Suprapubic skin (tissue), 4 donors: Measurements from ENCODE around the gene RELA. TPM values are rescaled to one million over a fixed set of nuclear protein-coding genes. Genes with fewer than 3 reads are reported as not detected.

Source experiments
- DNase-seq, 2 donors: peaks; one replicate each; pipeline ENCODE4 v3.0.0-alpha.2; 2019; ENCODE audit warnings: low spot score in 2 of 2
- H3K27ac ChIP-seq: fragments of 200-600 bp; sonication (generic); one replicate; pipeline ENCODE4 v1.5.1; 2019
- H3K27me3 ChIP-seq: fragments of 200-600 bp; sonication (generic); one replicate; pipeline ENCODE4 v1.5.1; 2019
- H3K36me3 ChIP-seq: fragments of 200-600 bp; sonication (generic); one replicate; pipeline ENCODE4 v1.5.1; 2019
- H3K4me1 ChIP-seq: fragments of 200-600 bp; sonication (generic); one replicate; pipeline ENCODE4 v1.5.1; 2019
- H3K4me3 ChIP-seq: fragments of 200-600 bp; sonication (generic); one replicate; pipeline ENCODE4 v1.5.1; 2019; ENCODE audit warnings: mild to moderate bottlenecking
- H3K9me3 ChIP-seq: fragments of 200-600 bp; sonication (generic); one replicate; pipeline ENCODE4 v1.5.1; 2019
- CTCF ChIP-seq, 2 donors: fragments of 200-600 bp in 1 of 2; fragments of 450-650 bp in 1 of 2; sonication (generic) in 1 of 2; IDR thresholded peaks; one replicate each; pipeline ENCODE4 v1.5.1; 2016 to 2019; ENCODE audit warnings: antibody characterized with exemption in 2 of 2, mild to moderate bottlenecking in 1 of 2, moderate library complexity in 1 of 2
- EP300 ChIP-seq: sonication (generic); formaldehyde crosslinking; IDR thresholded peaks from one replicate; pipeline ENCODE4 v1.6.1; 2017; ENCODE audit warnings: antibody characterized with exemption
- POLR2A ChIP-seq, 2 donors: fragments of 450-650 bp; IDR thresholded peaks; one replicate each; pipeline ENCODE4 v1.6.1; 2017; ENCODE audit warnings: antibody characterized with exemption in 2 of 2, mild to moderate bottlenecking in 2 of 2, moderate library complexity in 2 of 2
- POLR2AphosphoS5 ChIP-seq, 3 donors: sonication (generic); formaldehyde crosslinking; IDR thresholded peaks; one replicate each; pipeline ENCODE4 v1.6.1; 2017; ENCODE audit warnings: antibody characterized with exemption in 3 of 3
- WGBS: methylation state at CpG from one replicate; pipeline ENCODE4 v1.1.5; 2018; 5-methylcytosine and 5-hydroxymethylcytosine counted together
- total RNA-seq, 4 donors: library from RNA; depleted of rRNA; stranded (reverse); fragments of >200 nt; gene quantifications; one replicate each; pipeline ENCODE4 v1.1.0, GENCODE V29; 2016

RELA gene
- total RNA-seq, 4 donors from 2014 or later = 71.7 to 111 (median 93.5) TPM

- H3K4me3 ChIP-seq = no peak overlapping the region
- peaks cover 43% of the 10 kb centered on the region for H3K4me1 ChIP-seq
- 85% methylated on average over 14 of the region's 16 CpGs for WGBS
- TF ChIP-seq EP300 (no peak), POLR2AphosphoS5 (IDR thresholded peaks at IDR 0.05) (no peak), CTCF (IDR thresholded peaks at IDR 0.05) (no peak), POLR2A (IDR thresholded peaks at IDR 0.05) (no peak)
- no peaks in the 10 kb centered on the region for H3K27me3 ChIP-seq
- peaks cover 71% of the 10 kb centered on the region for H3K36me3 ChIP-seq
- no peak overlapping the region for H3K27ac ChIP-seq
- H3K9me3 ChIP-seq = no peaks in the 10 kb centered on the region
- DNase-seq = no peak
Observed at GRCh38 chr11:65655570-65656332, 7.0 kb downstream of the RELA start.

GRCh38 chr11:65654375-65655349 lies 8.1 kb downstream of the RELA start:
- peak in 1 of 2 donors; percentile 63 for DNase-seq
- Histone ChIP-seq H3K9me3 (no peaks in the 10 kb centered on the region), H3K4me1 (peaks cover 44% of the 10 kb centered on the region), H3K4me3 (no peak overlapping the region), H3K27ac (no peak overlapping the region), H3K36me3 (peaks cover 70% of the 10 kb centered on the region), H3K27me3 (no peaks in the 10 kb centered on the region)
- 89% methylated on average over 7 of the region's 14 CpGs for WGBS
- no peak for TF ChIP-seq POLR2A (IDR thresholded peaks at IDR 0.05)
- TF ChIP-seq EP300 = no peak
- no peak for TF ChIP-seq POLR2AphosphoS5 (IDR thresholded peaks at IDR 0.05)
- TF ChIP-seq CTCF (IDR thresholded peaks at IDR 0.05) = no peak

- WGBS = 45% methylated on average over 12 of the region's 12 CpGs
- no peak for TF ChIP-seq CTCF (IDR thresholded peaks at IDR 0.05)
- H3K27me3 ChIP-seq = no peaks in the 10 kb centered on the region
- H3K27ac ChIP-seq = peak overlapping the region; percentile 94
- no peaks in the 10 kb centered on the region for H3K9me3 ChIP-seq
- H3K4me3 ChIP-seq = peak overlapping the region; percentile 55
- H3K36me3 ChIP-seq = peaks cover 67% of the 10 kb centered on the region
- H3K4me1 ChIP-seq = peaks cover 51% of the 10 kb centered on the region
- no peak for DNase-seq
Observed at GRCh38 chr11:65653229-65654225, 9.2 kb downstream of the RELA start.

GRCh38 chr11:65652511-65653228 lies 10.0 kb downstream of the RELA start:
- DNase-seq = peak; percentile 96 to 97
- Histone ChIP-seq H3K27ac (peak overlapping the region; percentile 94), H3K9me3 (no peaks in the 10 kb centered on the region), H3K4me1 (peaks cover 51% of the 10 kb centered on the region), H3K4me3 (peak overlapping the region; percentile 55), H3K36me3 (peaks cover 59% of the 10 kb centered on the region), H3K27me3 (no peaks in the 10 kb centered on the region)
- TF ChIP-seq POLR2AphosphoS5 (IDR thresholded peaks at IDR 0.05) (peak; percentile 52 to 81 (median 70)), CTCF (IDR thresholded peaks at IDR 0.05) (no peak), EP300 (no peak), POLR2A (IDR thresholded peaks at IDR 0.05) (peak in 1 of 2 donors; percentile 40)
- WGBS = 0% methylated on average over 13 of the region's 68 CpGs
